Measurements from ENCODE around the gene OSBPL9. TPM values are rescaled to one million over a fixed set of nuclear protein-coding genes. Genes with fewer than 3 reads are reported as not detected.

The OSBPL9 gene
- total RNA-seq, 5 donors from 2014 or later (not counting 1 experiment from before 2014, with no cell fraction given) = 39.8 to 50.7 (median 43.4) TPM

DNA sequence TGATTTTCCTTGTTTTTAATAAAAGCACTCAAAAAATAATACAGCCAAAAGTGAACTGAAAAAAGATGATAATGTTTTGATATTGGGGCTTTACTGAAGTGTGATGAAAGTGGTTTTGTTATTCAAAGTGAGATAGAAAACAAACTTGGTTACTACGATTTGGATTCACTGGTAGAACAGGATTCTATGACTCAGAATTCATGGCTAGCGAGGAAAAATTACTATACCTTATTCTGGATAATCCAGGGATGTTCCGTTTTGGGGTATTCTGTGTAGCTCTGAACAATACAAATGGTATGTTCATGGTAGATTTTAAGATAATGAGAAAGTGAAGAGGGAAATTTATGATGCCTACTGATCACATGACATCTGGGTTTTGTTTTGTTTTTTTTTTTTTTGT is 144.0 kb downstream of the OSBPL9 start:
- no peak overlapping the region for H3K4me3 Mint-ChIP-seq
- no peaks in the 10 kb centered on the region for H3K4me1 ChIP-seq (ENCODE audit: control insufficient read depth in 1 of 2, extremely low read depth in 1 of 2, insufficient read depth in 2 of 2, low read length in 2 of 2)
- peaks cover 31% of the 10 kb centered on the region for H3K36me3 Mint-ChIP-seq
- H3K9me3 ChIP-seq = no peaks in the 10 kb centered on the region
- 100% methylated on average over 1 of the region's 3 CpGs for WGBS (ENCODE audit: insufficient coverage)
- peaks cover 4 to 9% (median 6%) of the 10 kb centered on the region in 3 donors for H3K4me1 Mint-ChIP-seq
- H3K27ac ChIP-seq (ENCODE audit: low read length) = no peak overlapping the region
- no peak for DNase-seq
- H3K9me3 Mint-ChIP-seq = no peaks in the 10 kb centered on the region
- H3K27me3 ChIP-seq (replicated peaks in 1 of 2; ENCODE audit: control insufficient read depth in 2 of 2, extremely low read depth in 1 of 2, insufficient read depth in 2 of 2, low read length in 1 of 2) = no peaks in the 10 kb centered on the region
- ChIA-PET POLR2A (interaction anchor here in 1 of 2 donors (1.0 kb wide), 1 partner anchor 16 kb away, joined by 3 read pairs; no protein-coding TSS in a partner anchor), CTCF (interaction anchor here in 1 of 2 donors (0.6 to 0.7 kb wide), 3 partner anchors 9 to 98 kb away, joined by 3 to 4 read pairs (median 3); no protein-coding TSS in a partner anchor)
- H3K4me3 ChIP-seq (ENCODE audit: control insufficient read depth in 1 of 2, extremely low read depth in 1 of 2, low read length in 1 of 2) = no peak overlapping the region
- H3K27ac Mint-ChIP-seq = peak overlapping the region; percentile 7 to 53
- no peaks in the 10 kb centered on the region for H3K27me3 Mint-ChIP-seq
- no peak for ATAC-seq (replicated peaks in 1 of 4)
- H3K36me3 ChIP-seq (ENCODE audit: control insufficient read depth in 2 of 2, extremely low read depth in 1 of 2, insufficient read depth in 1 of 2, low read length in 1 of 2) = peaks cover 0 to 21% of the 10 kb centered on the region in 2 donors

DNA sequence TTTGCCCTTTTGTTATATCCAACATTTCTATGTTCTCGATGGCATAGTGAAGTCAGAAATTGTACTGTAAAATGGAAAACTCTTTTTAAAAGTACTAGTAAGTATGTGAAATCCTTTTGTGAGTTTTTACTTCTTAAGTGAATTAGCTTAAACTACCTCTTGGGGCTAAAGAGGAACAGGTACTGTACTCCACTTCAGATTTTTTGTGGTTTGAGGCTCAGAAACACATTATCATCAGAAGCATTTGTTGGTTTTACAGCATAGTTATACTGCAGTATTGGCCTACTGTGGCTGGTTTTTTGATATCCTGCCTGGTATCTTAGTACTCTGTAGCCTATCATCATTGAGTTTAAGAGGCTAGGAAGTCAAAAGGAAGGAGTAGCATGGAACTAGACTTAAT is 144.5 kb downstream of the OSBPL9 start:
- ChIA-PET POLR2A (no interaction called here), CTCF (interaction anchor here in 1 of 2 donors (0.6 to 0.7 kb wide), 3 partner anchors 10 to 99 kb away, joined by 3 to 4 read pairs (median 3); no protein-coding TSS in a partner anchor)
- no CpG with 5 or more reads among the region's 1 CpG for WGBS (ENCODE audit: insufficient coverage)
- Histone ChIP-seq H3K9me3 (no peaks in the 10 kb centered on the region), H3K4me1 (ENCODE audit: control insufficient read depth in 1 of 2, extremely low read depth in 1 of 2, insufficient read depth in 2 of 2, low read length in 2 of 2) (no peaks in the 10 kb centered on the region), H3K36me3 (ENCODE audit: control insufficient read depth in 2 of 2, extremely low read depth in 1 of 2, insufficient read depth in 1 of 2, low read length in 1 of 2) (peaks cover 0 to 22% of the 10 kb centered on the region in 2 donors), H3K4me3 (ENCODE audit: control insufficient read depth in 1 of 2, extremely low read depth in 1 of 2, low read length in 1 of 2) (no peak overlapping the region), H3K27ac (ENCODE audit: low read length) (no peak overlapping the region), H3K27me3 (replicated peaks in 1 of 2; ENCODE audit: control insufficient read depth in 2 of 2, extremely low read depth in 1 of 2, insufficient read depth in 2 of 2, low read length in 1 of 2) (no peaks in the 10 kb centered on the region)
- Mint-ChIP-seq H3K4me3 (no peak overlapping the region), H3K4me1 (peaks cover 4 to 9% (median 6%) of the 10 kb centered on the region in 3 donors), H3K27me3 (no peaks in the 10 kb centered on the region), H3K27ac (no peak overlapping the region), H3K9me3 (no peaks in the 10 kb centered on the region), H3K36me3 (peaks cover 32% of the 10 kb centered on the region)
- no peak for DNase-seq
- no peak for ATAC-seq (replicated peaks in 1 of 4)

DNA sequence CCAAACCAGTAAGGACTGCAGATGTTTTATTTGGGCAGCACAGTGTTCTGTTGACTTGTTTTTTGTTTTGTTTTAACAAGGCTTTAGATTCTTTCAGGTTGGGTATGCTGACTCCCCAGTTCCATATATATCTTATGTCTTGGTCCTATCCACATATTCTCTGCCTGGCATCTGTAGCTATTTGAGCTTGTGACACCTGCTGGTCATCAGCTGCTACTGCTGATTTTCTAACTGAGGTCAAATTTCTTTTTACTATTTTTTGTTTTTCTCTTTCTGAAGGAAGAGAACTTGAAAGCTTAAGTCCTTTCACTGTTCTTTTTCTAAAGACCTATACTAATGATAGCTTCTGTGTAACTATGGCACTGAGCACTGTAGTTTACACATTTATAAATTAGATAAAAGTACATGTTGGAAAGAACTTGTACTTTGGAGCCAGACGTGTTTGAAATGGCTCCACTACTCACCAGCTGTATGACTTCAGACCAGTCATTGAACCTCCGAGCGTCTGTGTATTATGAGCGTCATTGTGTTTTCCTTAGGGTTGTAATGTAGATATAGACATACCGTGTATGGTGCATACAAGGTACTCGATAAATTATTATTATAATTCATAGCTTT is 152.2 kb downstream of the OSBPL9 start:
- H3K36me3 ChIP-seq (ENCODE audit: control insufficient read depth in 2 of 2, extremely low read depth in 1 of 2, insufficient read depth in 1 of 2, low read length in 1 of 2) = peaks cover 0 to 44% of the 10 kb centered on the region in 2 donors
- H3K27ac ChIP-seq (ENCODE audit: low read length) = no peak overlapping the region
- ChIA-PET CTCF (interaction anchor here (0.6 to 1.4 kb wide), 11 partner anchors 12 to 325 kb away, joined by 3 to 10 read pairs (median 4); no protein-coding TSS in a partner anchor), POLR2A (interaction anchor here (0.6 kb wide), 3 partner anchors 51 to 1629 kb away, joined by 3 to 4 read pairs (median 4); no protein-coding TSS in a partner anchor)
- WGBS (ENCODE audit: insufficient coverage) = no CpG with 5 or more reads among the region's 6 CpGs
- Mint-ChIP-seq H3K4me1 (peaks cover 8 to 9% (median 9%) of the 10 kb centered on the region in 3 donors), H3K36me3 (peaks cover 47% of the 10 kb centered on the region), H3K9me3 (no peaks in the 10 kb centered on the region), H3K27me3 (no peaks in the 10 kb centered on the region), H3K27ac (no peak overlapping the region), H3K4me3 (no peak overlapping the region)
- peak; percentile 45 to 54 (median 51) for ATAC-seq (replicated peaks in 1 of 4)
- H3K9me3 ChIP-seq = no peaks in the 10 kb centered on the region
- no peaks in the 10 kb centered on the region for H3K27me3 ChIP-seq (replicated peaks in 1 of 2; ENCODE audit: control insufficient read depth in 2 of 2, extremely low read depth in 1 of 2, insufficient read depth in 2 of 2, low read length in 1 of 2)
- H3K4me3 ChIP-seq (ENCODE audit: control insufficient read depth in 1 of 2, extremely low read depth in 1 of 2, low read length in 1 of 2) = no peak overlapping the region
- peak in 17 of 35 experiments; percentile 4 to 64 (median 10) for DNase-seq
- no peaks in the 10 kb centered on the region for H3K4me1 ChIP-seq (ENCODE audit: control insufficient read depth in 1 of 2, extremely low read depth in 1 of 2, insufficient read depth in 2 of 2, low read length in 2 of 2)

DNA sequence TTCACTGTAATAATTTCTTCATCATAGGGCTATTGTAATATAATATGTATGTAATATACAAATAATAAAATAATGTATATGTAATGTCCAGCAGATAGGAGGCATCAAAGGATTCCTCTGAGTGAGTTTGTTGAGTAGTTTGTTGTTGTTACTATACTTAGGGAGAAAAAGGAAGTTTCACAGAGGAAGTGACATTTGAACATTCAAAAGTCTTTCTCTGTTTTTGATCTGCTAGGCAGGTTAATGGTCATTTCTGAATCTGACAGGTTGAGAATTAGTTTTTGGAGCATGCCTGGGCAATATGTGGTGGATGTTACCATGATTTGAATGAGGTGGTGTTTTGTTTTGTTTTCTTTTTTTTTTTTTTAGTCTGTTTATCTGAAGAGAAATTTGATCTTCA is 159.5 kb downstream of the OSBPL9 start:
- no peak for ATAC-seq (replicated peaks in 1 of 4)
- H3K27ac Mint-ChIP-seq = peak overlapping the region in 1 of 2 donors; percentile 17

DNA sequence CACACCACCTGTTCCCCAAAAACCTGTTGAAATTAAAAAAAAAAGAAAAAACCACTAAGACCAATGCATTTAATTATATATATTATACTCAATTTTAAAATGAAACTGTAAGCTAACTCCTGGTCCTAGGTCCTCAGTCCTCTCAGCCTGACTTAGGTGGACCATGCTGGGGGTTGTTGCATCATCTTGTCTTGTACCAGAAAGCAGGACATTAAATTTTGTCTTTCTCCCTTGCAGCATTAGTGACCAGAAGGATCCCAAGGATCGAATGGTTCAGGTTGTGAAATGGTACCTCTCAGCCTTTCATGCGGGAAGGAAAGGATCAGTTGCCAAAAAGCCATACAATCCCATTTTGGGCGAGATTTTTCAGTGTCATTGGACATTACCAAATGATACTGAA is 164.0 kb downstream of the OSBPL9 start:
- H3K27me3 Mint-ChIP-seq = no peaks in the 10 kb centered on the region
- Histone ChIP-seq H3K4me3 (ENCODE audit: control insufficient read depth in 1 of 2, extremely low read depth in 1 of 2, low read length in 1 of 2) (no peak overlapping the region), H3K27ac (ENCODE audit: low read length) (no peak overlapping the region), H3K9me3 (no peaks in the 10 kb centered on the region), H3K4me1 (ENCODE audit: control insufficient read depth in 1 of 2, extremely low read depth in 1 of 2, insufficient read depth in 2 of 2, low read length in 2 of 2) (peaks cover 0 to 2% of the 10 kb centered on the region in 2 experiments), H3K36me3 (ENCODE audit: control insufficient read depth in 2 of 2, extremely low read depth in 1 of 2, insufficient read depth in 1 of 2, low read length in 1 of 2) (peaks cover 0 to 54% of the 10 kb centered on the region in 2 donors), H3K27me3 (replicated peaks in 1 of 2; ENCODE audit: control insufficient read depth in 2 of 2, extremely low read depth in 1 of 2, insufficient read depth in 2 of 2, low read length in 1 of 2) (no peaks in the 10 kb centered on the region)
- ChIA-PET CTCF (interaction anchor here in 1 of 2 donors (1.6 kb wide), 1 partner anchor 12 kb away, joined by 3 read pairs; no protein-coding TSS in a partner anchor), POLR2A (interaction anchor here in 1 of 2 donors (1.1 kb wide), 1 partner anchor 230 kb away, joined by 3 read pairs; no protein-coding TSS in a partner anchor)
- H3K36me3 Mint-ChIP-seq = peaks cover 50% of the 10 kb centered on the region
- no peak overlapping the region for H3K27ac Mint-ChIP-seq
- ATAC-seq (replicated peaks in 1 of 4) = no peak
- H3K4me1 Mint-ChIP-seq = peaks cover 4 to 7% (median 6%) of the 10 kb centered on the region in 3 donors
- no peak overlapping the region for H3K4me3 Mint-ChIP-seq
- no peaks in the 10 kb centered on the region for H3K9me3 Mint-ChIP-seq
- 100% methylated on average over 2 of the region's 3 CpGs for WGBS (ENCODE audit: insufficient coverage)
- DNase-seq = no peak

More for the DNA sequence above, 159.5 kb downstream of the OSBPL9 start:
- DNase-seq = no peak
- Mint-ChIP-seq H3K36me3 (peaks cover 48% of the 10 kb centered on the region), H3K9me3 (no peaks in the 10 kb centered on the region), H3K4me3 (no peak overlapping the region), H3K27me3 (no peaks in the 10 kb centered on the region), H3K4me1 (peaks cover 7 to 14% (median 9%) of the 10 kb centered on the region in 3 donors)
- Histone ChIP-seq H3K9me3 (no peaks in the 10 kb centered on the region), H3K27me3 (replicated peaks in 1 of 2; ENCODE audit: control insufficient read depth in 2 of 2, extremely low read depth in 1 of 2, insufficient read depth in 2 of 2, low read length in 1 of 2) (no peaks in the 10 kb centered on the region), H3K27ac (ENCODE audit: low read length) (no peak overlapping the region), H3K4me1 (ENCODE audit: control insufficient read depth in 1 of 2, extremely low read depth in 1 of 2, insufficient read depth in 2 of 2, low read length in 2 of 2) (peaks cover 0 to 2% of the 10 kb centered on the region in 2 experiments), H3K36me3 (ENCODE audit: control insufficient read depth in 2 of 2, extremely low read depth in 1 of 2, insufficient read depth in 1 of 2, low read length in 1 of 2) (peaks cover 0 to 37% of the 10 kb centered on the region in 2 donors), H3K4me3 (ENCODE audit: control insufficient read depth in 1 of 2, extremely low read depth in 1 of 2, low read length in 1 of 2) (no peak overlapping the region)
- POLR2A ChIA-PET = interaction anchor here in 1 of 2 donors (1.0 kb wide), 1 partner anchor 561 kb away, joined by 3 read pairs; no protein-coding TSS in a partner anchor
- CTCF ChIA-PET = no interaction called here

DNA sequence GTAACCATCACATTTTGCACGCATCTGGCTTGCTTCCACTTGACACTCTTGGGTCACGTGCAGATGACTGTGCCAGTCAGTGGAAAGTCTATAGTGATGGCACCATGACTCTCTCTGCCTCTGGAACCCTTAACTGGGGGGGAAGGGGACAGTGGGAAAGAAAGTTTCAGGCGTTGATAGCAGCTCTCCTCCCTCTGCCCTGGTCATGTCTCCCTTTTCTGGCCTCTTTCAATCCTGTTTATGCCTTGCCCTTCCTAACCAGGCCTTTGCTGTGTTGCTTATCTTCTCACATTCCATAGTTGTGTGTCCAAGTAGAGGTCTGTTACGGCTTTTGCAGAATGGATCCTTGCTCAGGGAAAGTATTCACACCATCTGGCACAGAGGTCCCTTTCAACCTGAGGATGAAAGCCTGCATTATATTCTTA is 168.1 kb downstream of the OSBPL9 start:
- Histone ChIP-seq H3K27me3 (replicated peaks in 1 of 2; ENCODE audit: control insufficient read depth in 2 of 2, extremely low read depth in 1 of 2, insufficient read depth in 2 of 2, low read length in 1 of 2) (no peaks in the 10 kb centered on the region), H3K27ac (ENCODE audit: low read length) (no peak overlapping the region), H3K4me1 (ENCODE audit: control insufficient read depth in 1 of 2, extremely low read depth in 1 of 2, insufficient read depth in 2 of 2, low read length in 2 of 2) (no peaks in the 10 kb centered on the region), H3K9me3 (no peaks in the 10 kb centered on the region), H3K36me3 (ENCODE audit: control insufficient read depth in 2 of 2, extremely low read depth in 1 of 2, insufficient read depth in 1 of 2, low read length in 1 of 2) (peaks cover 0 to 84% of the 10 kb centered on the region in 2 donors), H3K4me3 (ENCODE audit: control insufficient read depth in 1 of 2, extremely low read depth in 1 of 2, low read length in 1 of 2) (no peak overlapping the region)
- POLR2A ChIA-PET = no interaction called here
- Mint-ChIP-seq H3K4me3 (no peak overlapping the region), H3K27ac (peak overlapping the region; percentile 45 to 51), H3K36me3 (peaks cover 72% of the 10 kb centered on the region), H3K4me1 (no peaks in the 10 kb centered on the region), H3K27me3 (no peaks in the 10 kb centered on the region), H3K9me3 (no peaks in the 10 kb centered on the region)
- no peak for ATAC-seq (replicated peaks in 1 of 4)
- WGBS (ENCODE audit: insufficient coverage) = 100% methylated on average over 1 of the region's 4 CpGs
- DNase-seq = no peak
- CTCF ChIA-PET = no interaction called here
